ENCODE measurements around the gene LRRC8D. TPM values are rescaled to one million over a fixed set of nuclear protein-coding genes. Genes with fewer than 3 reads are reported as not detected.
A peak's percentile ranks its signal among the peaks of the same experiment; 100 is the strongest.

Gene LRRC8D
- total RNA-seq, 1 donor from 2014 or later, result 4.4 TPM

DNA sequence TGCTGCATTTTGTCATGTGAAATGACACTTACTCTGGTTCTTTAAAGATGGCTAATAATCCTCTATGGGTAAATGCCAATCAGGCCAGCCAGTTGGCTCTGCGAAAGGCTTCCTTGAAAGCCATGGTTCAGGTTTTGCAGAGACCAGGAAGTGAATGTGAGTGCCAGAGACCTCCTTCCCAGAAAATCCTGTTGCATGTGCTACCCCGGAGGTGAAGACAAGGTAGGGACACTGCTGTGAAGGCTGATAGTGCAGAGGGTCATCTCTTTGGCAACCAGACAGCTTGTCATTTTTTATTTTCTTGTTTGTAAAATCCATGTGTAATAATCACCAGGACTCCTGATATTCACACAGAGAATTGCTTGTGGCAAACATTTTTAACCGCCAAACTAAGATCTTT is 18.7 kb downstream of the LRRC8D start:
- Histone ChIP-seq H3K36me3 (no peaks in the 10 kb centered on the region), H3K27ac (no peak overlapping the region), H3K9me3 (no peaks in the 10 kb centered on the region), H3K4me3 (no peak overlapping the region), H3K4me1 (peaks cover 17% of the 10 kb centered on the region), H3K27me3 (no peaks in the 10 kb centered on the region)
- intact Hi-C loops (cut with DNase I), result no loop called here
- DNase-seq (ENCODE audit: extremely low spot score in 2 of 2), result no peak
- TF ChIP-seq POLR2A (IDR thresholded peaks at IDR 0.05), result no peak
- TF ChIP-seq POLR2AphosphoS5 (IDR thresholded peaks at IDR 0.05; ENCODE audit: insufficient read depth in 1 of 2, low read depth in 1 of 2), result no peak
- TF ChIP-seq, protein P1, sequence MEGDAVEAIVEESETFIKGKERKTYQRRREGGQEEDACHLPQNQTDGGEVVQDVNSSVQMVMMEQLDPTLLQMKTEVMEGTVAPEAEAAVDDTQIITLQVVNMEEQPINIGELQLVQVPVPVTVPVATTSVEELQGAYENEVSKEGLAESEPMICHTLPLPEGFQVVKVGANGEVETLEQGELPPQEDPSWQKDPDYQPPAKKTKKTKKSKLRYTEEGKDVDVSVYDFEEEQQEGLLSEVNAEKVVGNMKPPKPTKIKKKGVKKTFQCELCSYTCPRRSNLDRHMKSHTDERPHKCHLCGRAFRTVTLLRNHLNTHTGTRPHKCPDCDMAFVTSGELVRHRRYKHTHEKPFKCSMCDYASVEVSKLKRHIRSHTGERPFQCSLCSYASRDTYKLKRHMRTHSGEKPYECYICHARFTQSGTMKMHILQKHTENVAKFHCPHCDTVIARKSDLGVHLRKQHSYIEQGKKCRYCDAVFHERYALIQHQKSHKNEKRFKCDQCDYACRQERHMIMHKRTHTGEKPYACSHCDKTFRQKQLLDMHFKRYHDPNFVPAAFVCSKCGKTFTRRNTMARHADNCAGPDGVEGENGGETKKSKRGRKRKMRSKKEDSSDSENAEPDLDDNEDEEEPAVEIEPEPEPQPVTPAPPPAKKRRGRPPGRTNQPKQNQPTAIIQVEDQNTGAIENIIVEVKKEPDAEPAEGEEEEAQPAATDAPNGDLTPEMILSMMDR (IDR thresholded peaks at IDR 0.05), result no peak

DNA sequence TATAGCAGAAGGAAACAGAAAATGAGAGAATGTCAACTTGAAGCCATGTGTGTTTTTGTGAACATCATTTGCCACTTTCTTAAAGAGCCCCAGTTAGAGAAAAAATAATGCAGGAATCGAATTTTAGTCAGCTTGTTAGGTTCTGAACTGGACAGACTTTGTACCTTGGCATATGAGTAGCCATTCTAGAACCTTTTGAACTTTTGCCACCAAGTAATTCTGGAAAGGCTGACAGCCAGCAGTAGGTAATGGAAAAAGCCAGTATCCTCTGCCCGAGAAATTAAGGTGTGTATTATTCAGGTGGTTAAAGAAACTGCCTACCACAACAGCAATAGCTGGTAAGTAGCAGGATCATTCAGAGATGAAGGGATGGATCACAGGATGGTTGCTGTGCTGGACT is 20.7 kb downstream of the LRRC8D start:
- Histone ChIP-seq H3K4me1 (peaks cover 20% of the 10 kb centered on the region), H3K9me3 (no peaks in the 10 kb centered on the region), H3K36me3 (no peaks in the 10 kb centered on the region), H3K27ac (no peak overlapping the region), H3K27me3 (no peaks in the 10 kb centered on the region), H3K4me3 (no peak overlapping the region)
- intact Hi-C loops (cut with DNase I), result no loop called here
- DNase-seq (ENCODE audit: extremely low spot score in 2 of 2), result no peak
- TF ChIP-seq POLR2A (IDR thresholded peaks at IDR 0.05) (no peak), POLR2AphosphoS5 (IDR thresholded peaks at IDR 0.05; ENCODE audit: insufficient read depth in 1 of 2, low read depth in 1 of 2) (no peak)
- TF ChIP-seq, protein P1 (IDR thresholded peaks at IDR 0.05), result no peak

DNA sequence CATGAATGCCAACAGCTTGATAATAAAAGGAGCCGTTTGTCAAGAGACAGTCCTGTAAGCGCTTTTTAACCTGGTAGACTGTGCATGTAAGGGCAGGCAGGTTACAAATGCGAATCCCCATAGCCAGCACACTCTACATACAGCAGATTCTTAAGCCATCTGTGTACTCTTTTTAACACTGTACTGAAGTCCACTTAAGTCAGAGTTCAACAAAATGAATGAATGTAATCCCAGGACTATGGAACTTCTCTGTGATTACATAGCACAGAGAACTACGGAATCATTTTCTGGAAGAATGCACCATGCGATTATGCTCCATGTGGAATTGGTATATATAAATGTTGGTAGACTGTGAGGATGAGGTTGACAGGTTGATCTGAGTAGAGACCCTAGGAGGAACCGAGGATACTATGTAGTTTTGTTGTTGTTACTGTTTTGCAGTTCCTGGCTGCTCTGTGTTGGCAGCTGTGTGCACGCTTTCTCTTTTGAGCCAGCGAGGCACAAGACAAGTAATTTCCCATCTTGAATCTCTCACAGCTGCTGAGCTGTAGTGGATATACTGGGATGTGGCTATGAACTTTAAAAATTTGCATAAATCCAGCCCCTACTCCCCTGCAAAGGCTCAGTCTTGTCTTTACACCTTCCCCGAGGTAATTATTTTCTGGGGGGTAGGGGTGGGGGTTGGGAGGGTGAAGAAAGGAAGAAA is 21.9 kb downstream of the LRRC8D start:
- DNase-seq (ENCODE audit: extremely low spot score in 2 of 2), result no peak
- TF ChIP-seq, protein P1 (IDR thresholded peaks at IDR 0.05), result no peak
- no peak for TF ChIP-seq POLR2A (IDR thresholded peaks at IDR 0.05)
- no peak for TF ChIP-seq POLR2AphosphoS5 (IDR thresholded peaks at IDR 0.05; ENCODE audit: insufficient read depth in 1 of 2, low read depth in 1 of 2)
- intact Hi-C loops (cut with DNase I), result no loop called here

DNA sequence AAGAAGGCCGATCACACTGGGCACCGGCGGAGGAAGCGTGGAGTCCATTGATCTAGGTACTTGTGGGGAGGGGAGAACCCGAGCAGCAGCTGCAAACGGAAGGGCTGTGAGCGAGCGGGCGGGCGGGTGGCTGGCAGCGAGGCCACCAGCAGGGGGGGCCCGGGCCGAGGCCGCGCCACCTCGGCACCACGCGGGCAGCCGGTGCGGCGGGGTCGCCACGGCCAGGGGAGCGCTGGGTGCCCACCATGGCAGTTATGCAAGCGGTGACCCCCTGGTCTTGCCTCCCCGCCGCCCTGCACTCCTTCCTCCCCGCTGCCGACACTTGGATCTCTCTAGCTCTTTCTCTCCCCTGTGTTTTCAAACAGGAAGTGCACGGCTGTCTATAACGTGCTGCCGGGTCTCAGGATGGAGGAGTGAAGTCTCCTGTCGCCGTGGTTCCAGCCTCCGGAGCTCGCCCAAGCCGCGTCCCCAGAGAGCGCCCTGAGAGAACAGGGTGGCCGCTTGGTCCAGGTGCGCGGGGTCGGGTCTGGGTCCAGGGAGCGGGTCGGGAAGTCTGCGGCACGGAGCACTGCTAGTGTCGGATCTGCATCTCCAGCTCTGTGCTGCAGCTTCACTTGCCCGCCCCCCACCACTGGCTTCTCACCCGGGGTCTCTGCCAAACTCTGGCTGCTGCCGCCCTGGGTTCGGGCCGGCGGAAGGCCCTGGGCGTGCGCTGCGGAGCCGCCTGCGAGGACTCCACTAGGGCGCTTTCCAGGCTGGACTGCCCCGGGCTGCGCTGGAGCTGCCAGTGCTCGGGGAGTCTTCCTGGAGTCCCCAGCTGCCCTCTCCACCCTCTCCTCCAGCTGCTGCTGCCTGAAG is 22.7 kb downstream of the LRRC8D start:
- H3K4me1 ChIP-seq, result peaks cover 20% of the 10 kb centered on the region
- H3K27ac ChIP-seq, result peak overlapping the region; percentile 70
- no peaks in the 10 kb centered on the region for H3K27me3 ChIP-seq
- peak overlapping the region; percentile 60 to 87 for H3K4me3 ChIP-seq
- no peak for DNase-seq (ENCODE audit: extremely low spot score in 2 of 2)
- peak in 1 of 2 donors; percentile 23 for TF ChIP-seq POLR2AphosphoS5 (IDR thresholded peaks at IDR 0.05; ENCODE audit: insufficient read depth in 1 of 2, low read depth in 1 of 2)
- no peak for TF ChIP-seq POLR2A (IDR thresholded peaks at IDR 0.05)
- TF ChIP-seq, protein P1 (IDR thresholded peaks at IDR 0.05), result peak; percentile 23 to 44 (median 41)
- intact Hi-C loops (cut with DNase I), result no loop called here
- no peaks in the 10 kb centered on the region for H3K36me3 ChIP-seq
- no peaks in the 10 kb centered on the region for H3K9me3 ChIP-seq

More for the DNA sequence above, 21.9 kb downstream of the LRRC8D start:
- Histone ChIP-seq H3K9me3 (no peaks in the 10 kb centered on the region), H3K4me3 (peak overlapping the region; percentile 60 to 87), H3K27me3 (no peaks in the 10 kb centered on the region), H3K4me1 (peaks cover 20% of the 10 kb centered on the region), H3K27ac (peak overlapping the region; percentile 70), H3K36me3 (no peaks in the 10 kb centered on the region)
